Peyer's patch (tissue), 4 donors: ENCODE data around the gene TARS2.

Experiments used
- POLR2A ChIP-seq, 2 donors: fragments of 450-650 bp; IDR thresholded peaks; one replicate each; pipeline ENCODE4 v1.5.1; 2017; ENCODE audit warnings: antibody characterized with exemption in 2 of 2, mild to moderate bottlenecking in 2 of 2, moderate library complexity in 2 of 2
- TF ChIP-seq, protein P1 (sequence below), 6 experiments: fragments of 450-650 bp in 4 of 6; fragments of 200-600 bp in 2 of 6; sonication (generic) in 1 of 6; IDR thresholded peaks; one replicate each; pipeline ENCODE4 v1.5.1; 2017 to 2019; ENCODE audit warnings: antibody characterized with exemption in 6 of 6, mild to moderate bottlenecking in 3 of 6, moderate library complexity in 1 of 6

DNA sequence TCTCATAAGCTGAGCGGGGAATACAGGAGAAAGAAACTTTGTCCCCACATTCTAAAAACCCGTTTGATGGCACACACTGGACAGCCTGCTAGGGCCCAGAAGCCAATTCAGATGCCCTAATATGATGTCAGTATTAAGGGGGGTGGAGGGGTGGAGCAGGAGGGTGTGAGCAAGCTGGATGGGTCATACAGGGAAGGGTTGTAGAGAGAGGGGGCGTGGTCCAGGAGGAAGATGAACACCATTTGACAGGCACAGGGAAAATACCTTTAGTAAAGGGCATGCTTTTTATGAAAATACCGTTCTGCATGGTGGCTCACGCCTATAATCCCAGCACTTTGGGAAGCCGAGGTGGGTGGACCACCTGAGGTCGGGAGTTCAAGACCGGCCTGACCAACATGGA is 6.0 kb downstream of the TARS2 start:
- TF ChIP-seq POLR2A (IDR thresholded peaks at IDR 0.05): no peak
- TF ChIP-seq, protein P1, sequence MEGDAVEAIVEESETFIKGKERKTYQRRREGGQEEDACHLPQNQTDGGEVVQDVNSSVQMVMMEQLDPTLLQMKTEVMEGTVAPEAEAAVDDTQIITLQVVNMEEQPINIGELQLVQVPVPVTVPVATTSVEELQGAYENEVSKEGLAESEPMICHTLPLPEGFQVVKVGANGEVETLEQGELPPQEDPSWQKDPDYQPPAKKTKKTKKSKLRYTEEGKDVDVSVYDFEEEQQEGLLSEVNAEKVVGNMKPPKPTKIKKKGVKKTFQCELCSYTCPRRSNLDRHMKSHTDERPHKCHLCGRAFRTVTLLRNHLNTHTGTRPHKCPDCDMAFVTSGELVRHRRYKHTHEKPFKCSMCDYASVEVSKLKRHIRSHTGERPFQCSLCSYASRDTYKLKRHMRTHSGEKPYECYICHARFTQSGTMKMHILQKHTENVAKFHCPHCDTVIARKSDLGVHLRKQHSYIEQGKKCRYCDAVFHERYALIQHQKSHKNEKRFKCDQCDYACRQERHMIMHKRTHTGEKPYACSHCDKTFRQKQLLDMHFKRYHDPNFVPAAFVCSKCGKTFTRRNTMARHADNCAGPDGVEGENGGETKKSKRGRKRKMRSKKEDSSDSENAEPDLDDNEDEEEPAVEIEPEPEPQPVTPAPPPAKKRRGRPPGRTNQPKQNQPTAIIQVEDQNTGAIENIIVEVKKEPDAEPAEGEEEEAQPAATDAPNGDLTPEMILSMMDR (IDR thresholded peaks at IDR 0.05): no peak
